Sigmoid colon (tissue), 4 donors: Measurements from ENCODE around the gene FABP1.

Experiments
- CTCF ChIP-seq, 4 experiments: fragments of 450-650 bp in 3 of 4; fragments of 200-600 bp in 1 of 4; IDR thresholded peaks; one replicate each; pipeline ENCODE4 v1.5.1; 2016 to 2019; ENCODE audit warnings: antibody characterized with exemption in 4 of 4, mild to moderate bottlenecking in 3 of 4, moderate library complexity in 2 of 4
- POLR2A ChIP-seq, 2 donors: fragments of 450-650 bp; IDR thresholded peaks; one replicate each; pipeline ENCODE4 v1.6.1; 2016; ENCODE audit warnings: antibody characterized with exemption in 2 of 2, mild to moderate bottlenecking in 2 of 2, moderate library complexity in 2 of 2
- POLR2AphosphoS5 ChIP-seq, 4 donors: sonication (generic); formaldehyde crosslinking; IDR thresholded peaks; one replicate each; pipeline ENCODE4 v1.6.1; 2017; ENCODE audit warnings: antibody characterized with exemption in 4 of 4

GRCh38 chr2:88168386-88168785 is 40.5 kb upstream of the FABP1 start:
- no peak for TF ChIP-seq CTCF (IDR thresholded peaks at IDR 0.05)
- no peak for TF ChIP-seq POLR2AphosphoS5 (IDR thresholded peaks at IDR 0.05)
- TF ChIP-seq POLR2A (IDR thresholded peaks at IDR 0.05): no peak
